Fibroblast of lung (primary cell): ENCODE data around the gene MMP8. TPM values are rescaled to one million over a fixed set of nuclear protein-coding genes. Genes with fewer than 3 reads are reported as not detected.
A peak's percentile ranks its signal among the peaks of the same experiment; 100 is the strongest.

ENCODE experiments used
- DNase-seq, 2 donors: peaks; one replicate each; pipeline versions ENCODE4 v3.0.0 to v3.0.0-alpha.2; 2010; ENCODE audit warnings: low read depth in 2 of 2
- H2AFZ ChIP-seq: 2 replicates; pipeline ENCODE4 v1.5.1; 2012; ENCODE audit warnings: low read length, control low read depth, inconsistent platforms
- H3K27ac ChIP-seq: 2 replicates; pipeline ENCODE4 v1.5.1; 2011; ENCODE audit warnings: low read length, control low read depth; ENCODE audit not compliant: insufficient read depth
- H3K27me3 ChIP-seq: 2 replicates; pipeline ENCODE4 v1.5.1; 2011; ENCODE audit warnings: mild to moderate bottlenecking, low read length; ENCODE audit not compliant: control insufficient read depth, insufficient read depth
- H3K36me3 ChIP-seq: 2 replicates; pipeline ENCODE4 v1.5.1; 2011; ENCODE audit warnings: low read length; ENCODE audit not compliant: control insufficient read depth, insufficient read depth
- H3K4me1 ChIP-seq: 2 replicates; pipeline ENCODE4 v1.5.1; 2011; ENCODE audit warnings: low read length; ENCODE audit not compliant: control insufficient read depth, insufficient read depth; ENCODE audit errors: extremely low read depth
- H3K4me2 ChIP-seq: 2 replicates; pipeline ENCODE4 v1.5.1; 2011; ENCODE audit warnings: low read length, control low read depth; ENCODE audit not compliant: insufficient read depth; ENCODE audit errors: extremely low read depth
- H3K4me3 ChIP-seq, 4 experiments: fragments of 200-600 bp in 1 of 4; sonication (generic) in 1 of 4; replicated peaks in 1 of 4; 2 replicates each; pipeline ENCODE4 v1.5.1; 2011 to 2016; ENCODE audit warnings: low read length in 4 of 4, low read depth in 3 of 4, mild to moderate bottlenecking in 3 of 4, control low read depth in 2 of 4, inconsistent platforms in 1 of 4, mixed read lengths in 1 of 4; ENCODE audit not compliant: insufficient read depth in 1 of 4; ENCODE audit errors: control extremely low read depth in 1 of 4
- H3K79me2 ChIP-seq: 2 replicates; pipeline ENCODE4 v1.5.1; 2012; ENCODE audit warnings: mild to moderate bottlenecking, low read length, inconsistent platforms; ENCODE audit not compliant: control insufficient read depth, insufficient read depth
- H3K9ac ChIP-seq: 2 replicates; pipeline ENCODE4 v1.5.1; 2011; ENCODE audit warnings: mild to moderate bottlenecking, low read length, control low read depth; ENCODE audit not compliant: insufficient read depth
- H3K9me3 ChIP-seq: 2 replicates; pipeline ENCODE4 v1.5.1; 2012; ENCODE audit warnings: low read depth, low read length; ENCODE audit not compliant: control insufficient read depth, insufficient read depth
- H4K20me1 ChIP-seq: 2 replicates; pipeline ENCODE4 v1.5.1; 2011; ENCODE audit warnings: low read length; ENCODE audit not compliant: control insufficient read depth, insufficient read depth; ENCODE audit errors: extremely low read depth
- CTCF ChIP-seq, 2 donors: IDR thresholded peaks in 1 of 2; conservative IDR thresholded peaks in 1 of 2; 1 replicate in 1 of 2; 2 replicates in 1 of 2; pipeline ENCODE4 v1.5.1; 2011 to 2012; ENCODE audit warnings: low read length in 2 of 2, control low read depth in 1 of 2, inconsistent platforms in 1 of 2, low read depth in 1 of 2, mild to moderate bottlenecking in 1 of 2
- EZH2 ChIP-seq: IDR thresholded peaks from 2 replicates; pipeline ENCODE4 v1.5.1; 2012; ENCODE audit warnings: low read length, control low read depth, mild to moderate bottlenecking; ENCODE audit errors: missing control alignments
- polyA plus RNA-seq, 2 donors: library from polyadenylated mRNA; depleted of rRNA in 1 of 2; stranded (reverse) in 1 of 2; unstranded in 1 of 2; fragments of >200 nt; gene quantifications; 2 replicates each; pipeline ENCODE4 v1.2.1, GENCODE V29; 2011 to 2012; ENCODE audit warnings: missing spikeins in 1 of 2
- total RNA-seq: library from RNA; depleted of rRNA; stranded (reverse); fragments of >200 nt; gene quantifications from 2 replicates; pipeline ENCODE4 v1.2.1, GENCODE V29; 2014

Gene MMP8
- total and polyA plus RNA-seq, 2 donors (not counting 1 experiment from before 2014, with no cell fraction given), result under 0.01 to 0.07 TPM

GRCh38 chr11:102685754-102686153 is 39.0 kb downstream of the MMP8 start:
- no peaks in the 10 kb centered on the region for H3K27me3 ChIP-seq
- no peak overlapping the region for H3K4me2 ChIP-seq
- H3K36me3 ChIP-seq, result no peaks in the 10 kb centered on the region
- TF ChIP-seq CTCF (conservative IDR thresholded peaks at IDR 0.05 in 1 of 2, IDR thresholded peaks at IDR 0.05 in 1 of 2; ENCODE audit: low read depth in 1 of 2, low read length in 2 of 2) (no peak), EZH2 (no peak)
- no peak overlapping the region for H2AFZ ChIP-seq
- H3K9me3 ChIP-seq, result no peaks in the 10 kb centered on the region
- DNase-seq, result no peak
- H3K9ac ChIP-seq, result no peak overlapping the region
- no peak overlapping the region for H3K27ac ChIP-seq
- H4K20me1 ChIP-seq, result no peaks in the 10 kb centered on the region
- no peaks in the 10 kb centered on the region for H3K79me2 ChIP-seq
- H3K4me3 ChIP-seq, result no peak overlapping the region
- no peaks in the 10 kb centered on the region for H3K4me1 ChIP-seq

- no peak overlapping the region for H3K4me3 ChIP-seq
- no peak overlapping the region for H3K4me2 ChIP-seq
- no peaks in the 10 kb centered on the region for H3K4me1 ChIP-seq
- no peak overlapping the region for H3K9ac ChIP-seq
- H3K27ac ChIP-seq, result no peak overlapping the region
- H3K27me3 ChIP-seq, result no peaks in the 10 kb centered on the region
- no peak overlapping the region for H2AFZ ChIP-seq
- no peaks in the 10 kb centered on the region for H4K20me1 ChIP-seq
- H3K36me3 ChIP-seq, result no peaks in the 10 kb centered on the region
- H3K79me2 ChIP-seq, result no peaks in the 10 kb centered on the region
- TF ChIP-seq EZH2 (no peak), CTCF (conservative IDR thresholded peaks at IDR 0.05 in 1 of 2, IDR thresholded peaks at IDR 0.05 in 1 of 2; ENCODE audit: low read depth in 1 of 2, low read length in 2 of 2) (no peak)
- H3K9me3 ChIP-seq, result no peaks in the 10 kb centered on the region
- peak in 1 of 2 donors; percentile 23 for DNase-seq
These were observed 39.4 kb downstream of the MMP8 start for GRCh38 chr11:102685338-102685737.

- Histone ChIP-seq H3K4me3 (no peak overlapping the region), H3K9me3 (no peaks in the 10 kb centered on the region), H3K27me3 (no peaks in the 10 kb centered on the region), H2AFZ (no peak overlapping the region), H4K20me1 (no peaks in the 10 kb centered on the region), H3K79me2 (no peaks in the 10 kb centered on the region), H3K9ac (no peak overlapping the region), H3K36me3 (no peaks in the 10 kb centered on the region), H3K4me2 (no peak overlapping the region), H3K27ac (no peak overlapping the region), H3K4me1 (no peaks in the 10 kb centered on the region)
- DNase-seq, result no peak
- TF ChIP-seq CTCF (conservative IDR thresholded peaks at IDR 0.05 in 1 of 2, IDR thresholded peaks at IDR 0.05 in 1 of 2; ENCODE audit: low read depth in 1 of 2, low read length in 2 of 2), result no peak
- TF ChIP-seq EZH2, result no peak
These were observed 41.5 kb downstream of the MMP8 start for GRCh38 chr11:102683277-102683676.
